ENCODE results near the gene STK31.

DNA sequence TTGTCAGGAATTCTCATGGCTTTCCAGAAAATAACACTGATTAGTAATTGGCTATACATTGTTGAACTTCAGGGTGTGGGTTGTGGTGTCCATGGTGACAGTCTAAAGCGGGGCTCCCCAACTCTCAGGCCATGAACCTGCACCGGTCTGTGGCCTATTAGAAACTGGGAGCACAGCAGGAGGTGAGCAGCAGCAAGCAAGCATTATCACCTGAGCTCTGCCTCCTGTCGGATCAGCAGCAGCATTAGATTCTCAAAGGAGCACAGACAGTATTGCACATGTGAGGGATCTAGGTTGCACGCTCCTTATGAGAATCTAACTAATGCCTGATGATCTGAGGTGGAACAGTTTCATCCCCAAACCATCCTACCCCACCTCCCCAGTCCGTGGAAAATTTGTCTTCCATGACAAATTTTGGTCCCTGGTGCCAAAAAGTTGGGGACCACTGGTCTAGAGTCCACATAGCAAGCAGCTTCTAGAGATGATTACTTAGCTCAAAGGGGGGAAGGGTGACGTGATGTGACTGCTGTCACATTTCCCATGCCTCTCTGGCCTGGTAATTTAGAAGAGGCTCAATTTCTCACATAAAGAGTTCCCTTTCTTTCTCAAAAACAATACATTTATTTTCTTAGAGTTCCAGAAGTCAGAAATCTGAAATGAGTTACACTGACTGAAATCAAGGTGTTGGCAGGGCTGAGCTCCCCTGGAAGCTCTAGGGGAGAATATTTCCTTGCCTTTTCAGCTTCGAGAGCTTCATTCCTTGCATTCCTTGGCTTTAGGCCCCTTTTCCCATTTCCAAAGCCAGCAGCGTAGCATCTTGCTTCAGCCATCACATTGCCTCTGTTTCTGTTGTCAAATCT, 47.7 kb upstream of the STK31 start:
- TF ChIP-seq EZH2 (IDR thresholded peaks at IDR 0.05; ENCODE audit: borderline replicate concordance, low read length) = no peak
- TF ChIP-seq, protein P1, sequence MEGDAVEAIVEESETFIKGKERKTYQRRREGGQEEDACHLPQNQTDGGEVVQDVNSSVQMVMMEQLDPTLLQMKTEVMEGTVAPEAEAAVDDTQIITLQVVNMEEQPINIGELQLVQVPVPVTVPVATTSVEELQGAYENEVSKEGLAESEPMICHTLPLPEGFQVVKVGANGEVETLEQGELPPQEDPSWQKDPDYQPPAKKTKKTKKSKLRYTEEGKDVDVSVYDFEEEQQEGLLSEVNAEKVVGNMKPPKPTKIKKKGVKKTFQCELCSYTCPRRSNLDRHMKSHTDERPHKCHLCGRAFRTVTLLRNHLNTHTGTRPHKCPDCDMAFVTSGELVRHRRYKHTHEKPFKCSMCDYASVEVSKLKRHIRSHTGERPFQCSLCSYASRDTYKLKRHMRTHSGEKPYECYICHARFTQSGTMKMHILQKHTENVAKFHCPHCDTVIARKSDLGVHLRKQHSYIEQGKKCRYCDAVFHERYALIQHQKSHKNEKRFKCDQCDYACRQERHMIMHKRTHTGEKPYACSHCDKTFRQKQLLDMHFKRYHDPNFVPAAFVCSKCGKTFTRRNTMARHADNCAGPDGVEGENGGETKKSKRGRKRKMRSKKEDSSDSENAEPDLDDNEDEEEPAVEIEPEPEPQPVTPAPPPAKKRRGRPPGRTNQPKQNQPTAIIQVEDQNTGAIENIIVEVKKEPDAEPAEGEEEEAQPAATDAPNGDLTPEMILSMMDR (conservative IDR thresholded peaks at IDR 0.05 in 1 of 2, IDR thresholded peaks at IDR 0.05 in 1 of 2; ENCODE audit: extremely low read depth in 1 of 2, insufficient read depth in 1 of 2, low read depth in 1 of 2, low read length in 2 of 2) = no peak

All from mammary epithelial cell (primary cell).